Activated CD8-positive, alpha-beta memory T cell treated with anti-CD3 and anti-CD28 coated beads, Interleukin-2, amount 50 U/mL, for 1 hour (primary cell): ENCODE measurements around the gene SPIN4.
"Not testable (repeated sequence)": the region's sequence is repeated elsewhere in the genome, so short reads cannot be mapped to it uniquely, and the experiment has no call there.

Experiments
- DNase-seq: peaks from one replicate; pipeline ENCODE4 v3.0.0-alpha.2; 2020; ENCODE audit errors: extremely low read depth

The SPIN4 gene

GRCh38 chrX:63350941-63351616, at the start of gene SPIN4:
Gene SPIN4, minus strand, starts transcription at chrX:63351332. Its CDS starts 513 bp downstream, at chrX:63350819.
- DNase-seq, result no peak

- DNase-seq, result no peak
Observed at GRCh38 chrX:63400340-63400739, 49.2 kb upstream of the SPIN4 start.

DNA sequence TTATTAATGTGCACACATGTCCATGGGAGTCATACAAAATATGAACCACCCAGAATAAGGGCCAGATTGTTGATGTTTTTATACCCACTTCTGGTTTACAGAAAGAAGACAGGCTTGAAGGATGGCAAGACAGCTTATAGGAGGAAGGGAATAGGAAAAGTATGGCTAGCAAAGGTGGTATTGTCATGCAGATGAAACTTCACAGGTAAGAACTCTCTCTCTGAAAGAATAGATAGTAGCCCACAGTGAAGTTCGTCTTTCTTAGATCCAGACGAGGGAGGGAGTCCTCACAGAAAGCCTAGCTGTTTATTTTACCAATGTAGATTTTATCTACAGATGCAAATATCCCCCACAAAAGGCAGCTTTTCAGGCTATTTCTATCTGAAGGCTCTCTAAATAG, 43.7 kb upstream of the SPIN4 start:
- no peak for DNase-seq

- not testable (repeated sequence) for DNase-seq
Observed at GRCh38 chrX:63393094-63393493, 42.0 kb upstream of the SPIN4 start.

DNA sequence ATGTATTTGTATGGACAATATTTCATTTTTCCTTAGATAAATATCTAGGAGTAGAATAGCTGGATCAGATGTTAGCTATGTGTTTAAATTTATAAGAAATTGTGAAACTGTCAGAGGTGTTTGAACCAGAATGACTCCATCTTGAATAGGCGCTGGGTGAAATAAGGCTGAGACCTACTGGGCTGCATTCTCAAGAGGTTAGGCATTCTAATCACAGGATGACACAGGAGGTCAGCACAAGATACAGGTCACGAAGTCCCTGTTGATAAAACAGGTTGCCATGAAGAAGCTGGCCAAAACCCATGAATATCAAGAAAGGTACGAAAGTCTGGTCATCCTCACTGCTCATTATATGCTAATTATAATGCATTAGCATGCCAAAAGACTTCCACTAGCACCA, 36.3 kb upstream of the SPIN4 start:
- no peak for DNase-seq

GRCh38 chrX:63384263-63384662, 33.1 kb upstream of the SPIN4 start:
- not testable (repeated sequence) for DNase-seq

GRCh38 chrX:63373012-63373411, 21.9 kb upstream of the SPIN4 start:
- not testable (repeated sequence) for DNase-seq

- not testable (repeated sequence) for DNase-seq
Observed at GRCh38 chrX:63367699-63368098, 16.6 kb upstream of the SPIN4 start.

GRCh38 chrX:63363788-63364187, 12.7 kb upstream of the SPIN4 start:
- no peak for DNase-seq

GRCh38 chrX:63361494-63361893, 10.4 kb upstream of the SPIN4 start:
- no peak for DNase-seq

GRCh38 chrX:63354484-63354883, 3.4 kb upstream of the SPIN4 start:
- no peak for DNase-seq

GRCh38 chrX:63350465-63350877, 661 bp downstream of the SPIN4 start:
- DNase-seq, result no peak

DNA sequence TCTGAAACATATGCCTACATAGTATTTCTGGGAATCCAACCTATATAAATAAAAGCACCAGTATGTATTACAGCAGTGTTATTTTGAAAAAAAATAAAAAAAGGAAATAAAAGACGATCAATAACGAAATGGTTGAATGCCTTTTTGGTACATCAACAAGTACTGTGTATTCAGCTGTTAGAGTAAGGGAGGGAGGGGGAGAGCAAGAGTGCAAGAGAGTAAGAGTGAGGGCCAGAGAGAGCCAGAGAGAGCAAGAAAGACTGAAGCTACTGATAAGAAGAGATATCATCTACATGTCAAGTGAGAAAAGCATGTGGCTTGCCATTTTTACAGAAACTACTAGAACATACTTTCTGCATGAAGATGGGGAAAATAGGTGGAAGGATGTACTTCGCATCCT, 1.8 kb downstream of the SPIN4 start:
- no peak for DNase-seq

- no peak for DNase-seq
Observed at GRCh38 chrX:63330681-63331080, 20.5 kb downstream of the SPIN4 start.

GRCh38 chrX:63327788-63328187, 23.3 kb downstream of the SPIN4 start:
- DNase-seq, result no peak

- no peak for DNase-seq
Observed at GRCh38 chrX:63299596-63299995, 51.5 kb downstream of the SPIN4 start.
